ENCODE measurements around the gene IGF2BP2. TPM values are rescaled to one million over a fixed set of nuclear protein-coding genes. Genes with fewer than 3 reads are reported as not detected.

Gene IGF2BP2
- total RNA-seq, 1 experiment from 2014 or later = 133 TPM

- TF ChIP-seq SP1 (CRISPR knock-in tag; conservative IDR thresholded peaks at IDR 0.05) (no peak), CREM (CRISPR knock-in tag; IDR thresholded peaks at IDR 0.05) (no peak)
These were observed 43.1 kb downstream of the IGF2BP2 start (continued) for GRCh38 chr3:185781759-185782158.

- no peak for DNase-seq (ENCODE audit: low spot score)
- peak overlapping the region; percentile 49 for H3K4me3 Mint-ChIP-seq
These were observed 45.4 kb downstream of the IGF2BP2 start for GRCh38 chr3:185779461-185779860.

GRCh38 chr3:185778821-185779220, 46.0 kb downstream of the IGF2BP2 start:
- ATAC-seq (no peak), DNase-seq (ENCODE audit: low spot score) (no peak)
- no peaks in the 10 kb centered on the region for H3K27me3 Mint-ChIP-seq (ENCODE audit: low read depth)
- peaks cover 4% of the 10 kb centered on the region for H3K9me3 Mint-ChIP-seq
- peaks cover 87% of the 10 kb centered on the region for H3K4me1 Mint-ChIP-seq
- ChIA-PET POLR2A (no interaction called here), CTCF (interaction anchor here (0.6 to 3.6 kb wide), 6 partner anchors 10 to 532 kb away, joined by 3 to 35 read pairs (median 5); no protein-coding TSS in a partner anchor)
- H3K27ac Mint-ChIP-seq = peak overlapping the region; percentile 77
- no peak for TF ChIP-seq ESRRA (CRISPR knock-in tag; IDR thresholded peaks at IDR 0.05; ENCODE audit: borderline replicate concordance)
- TF ChIP-seq PRDM15 (CRISPR knock-in tag; IDR thresholded peaks at IDR 0.05) = no peak
- TF ChIP-seq ZNF281 (CRISPR knock-in tag; IDR thresholded peaks at IDR 0.05) = no peak
- no peak for TF ChIP-seq E2F4 (CRISPR knock-in tag; IDR thresholded peaks at IDR 0.05; ENCODE audit: borderline replicate concordance, low read depth)
- TF ChIP-seq USF2 (CRISPR knock-in tag; IDR thresholded peaks at IDR 0.05) = no peak
- TF ChIP-seq NFATC4 (CRISPR knock-in tag; IDR thresholded peaks at IDR 0.05) = no peak
- no peaks in the 10 kb centered on the region for H3K36me3 Mint-ChIP-seq
- peak overlapping the region; percentile 49; the same call in 1 of the 2 replicates for H3K4me3 Mint-ChIP-seq

More at GRCh38 chr3:185779461-185779860, 45.4 kb downstream of the IGF2BP2 start:
- peaks cover 3% of the 10 kb centered on the region; the same call in 1 of the 2 replicates for H3K36me3 Mint-ChIP-seq
- peak overlapping the region; percentile 94 for H3K27ac Mint-ChIP-seq
- TF ChIP-seq FOXK1 (CRISPR knock-in tag; IDR thresholded peaks at IDR 0.05) (no peak), ARID4B (CRISPR knock-in tag; IDR thresholded peaks at IDR 0.05; ENCODE audit: borderline replicate concordance) (no peak), MXD4 (CRISPR knock-in tag; IDR thresholded peaks at IDR 0.05; ENCODE audit: borderline replicate concordance) (no peak), ZBTB21 (CRISPR knock-in tag; IDR thresholded peaks at IDR 0.05; ENCODE audit: borderline replicate concordance) (no peak), ZMAT4 (CRISPR knock-in tag; IDR thresholded peaks at IDR 0.05) (no peak), SOX15 (CRISPR knock-in tag; IDR thresholded peaks at IDR 0.05) (no peak)
- CTCF ChIA-PET = interaction anchor here (0.7 to 3.6 kb wide), 4 partner anchors 11 to 119 kb away, joined by 3 to 35 read pairs (median 10); no protein-coding TSS in a partner anchor
- H3K9me3 Mint-ChIP-seq = peaks cover 4% of the 10 kb centered on the region
- H3K27me3 Mint-ChIP-seq (ENCODE audit: low read depth) = no peaks in the 10 kb centered on the region
- H3K4me1 Mint-ChIP-seq = peaks cover 88% of the 10 kb centered on the region
- peak; percentile 63 for ATAC-seq
- POLR2A ChIA-PET = interaction anchor here (1.0 kb wide), 1 partner anchor 34 kb away, joined by 3 read pairs; no protein-coding TSS in a partner anchor

All from WTC11 (cell line).